Hematopoietic multipotent progenitor cell treated with erythropoietin and hydrocortisone succinate and interleukin-3 and kit ligand, for 4 days (in vitro differentiated cells): ENCODE measurements around the gene SHANK3.
"Not testable (repeated sequence)": the region's sequence is repeated elsewhere in the genome, so short reads cannot be mapped to it uniquely, and the experiment has no call there.

Source experiments
- DNase-seq: peaks from one replicate; pipeline ENCODE4 v3.0.0-alpha.2; 2015

SHANK3 gene

GRCh38 chr22:50654664-50655063, 18.0 kb upstream of the SHANK3 start:
- not testable (repeated sequence) for DNase-seq

- DNase-seq, result no peak
Observed at GRCh38 chr22:50656122-50657070, 16.2 kb upstream of the SHANK3 start.

- peak; percentile 8 for DNase-seq
Observed at GRCh38 chr22:50657925-50658324, 14.7 kb upstream of the SHANK3 start.

GRCh38 chr22:50659711-50660110, 12.9 kb upstream of the SHANK3 start:
- not testable (repeated sequence) for DNase-seq

GRCh38 chr22:50660306-50660705, 12.3 kb upstream of the SHANK3 start:
- DNase-seq, result no peak

GRCh38 chr22:50665212-50665611, 7.4 kb upstream of the SHANK3 start:
- no peak for DNase-seq

- no peak for DNase-seq
Observed at GRCh38 chr22:50665738-50666137, 6.9 kb upstream of the SHANK3 start.

GRCh38 chr22:50670513-50670912, 2.1 kb upstream of the SHANK3 start:
- DNase-seq, result peak; percentile 28

- no peak for DNase-seq
Observed at GRCh38 chr22:50670914-50671538, 1.6 kb upstream of the SHANK3 start.

- peak; percentile 39 for DNase-seq
Observed at GRCh38 chr22:50671641-50672040, 982 bp upstream of the SHANK3 start.

GRCh38 chr22:50672041-50672440, 582 bp upstream of the SHANK3 start:
- no peak for DNase-seq

GRCh38 chr22:50673231-50674129, 857 bp downstream of the SHANK3 start:
- DNase-seq, result peak; percentile 58

- peak; percentile 13 for DNase-seq
Observed at GRCh38 chr22:50674130-50674500, 1.5 kb downstream of the SHANK3 start.

GRCh38 chr22:50674606-50675552, 2.3 kb downstream of the SHANK3 start:
- DNase-seq, result peak; percentile 60

- no peak for DNase-seq
Observed at GRCh38 chr22:50675553-50676179, 3.0 kb downstream of the SHANK3 start.

GRCh38 chr22:50676180-50676636, 3.6 kb downstream of the SHANK3 start:
- no peak for DNase-seq

GRCh38 chr22:50676661-50677492, 4.3 kb downstream of the SHANK3 start:
- no peak for DNase-seq

- DNase-seq, result no peak
Observed at GRCh38 chr22:50677493-50678217, 5.0 kb downstream of the SHANK3 start.

- DNase-seq, result no peak
Observed at GRCh38 chr22:50678218-50678650, 5.6 kb downstream of the SHANK3 start.
